Measurements from ENCODE around the gene PTPRD.
A peak's percentile ranks its signal among the peaks of the same experiment; 100 is the strongest.

The PTPRD gene

GRCh38 chr9:10612641-10613398 lies at the start of gene PTPRD:
Gene PTPRD (minus strand): TSS chr9:10613002.
- Mint-ChIP-seq H3K36me3 (no peaks in the 10 kb centered on the region), H3K4me1 (ENCODE audit: low read depth) (peaks cover 7% of the 10 kb centered on the region), H3K27me3 (peaks cover 24% of the 10 kb centered on the region), H3K4me3 (peak within 1 kb of the TSS; percentile 54), H3K27ac (no peak within 1 kb of the TSS), H3K9me3 (ENCODE audit: low read depth) (peaks cover 4% of the 10 kb centered on the region)

GRCh38 chr9:10661994-10662393 lies 49.2 kb upstream of the PTPRD start:
- H3K27me3 Mint-ChIP-seq: no peaks in the 10 kb centered on the region
- H3K4me1 Mint-ChIP-seq (ENCODE audit: low read depth): no peaks in the 10 kb centered on the region
- no peak overlapping the region for H3K4me3 Mint-ChIP-seq
- no peaks in the 10 kb centered on the region for H3K36me3 Mint-ChIP-seq
- H3K27ac Mint-ChIP-seq: no peak overlapping the region
- H3K9me3 Mint-ChIP-seq (ENCODE audit: low read depth): peaks cover 14% of the 10 kb centered on the region

- Mint-ChIP-seq H3K36me3 (no peaks in the 10 kb centered on the region), H3K9me3 (ENCODE audit: low read depth) (peaks cover 20% of the 10 kb centered on the region), H3K4me1 (ENCODE audit: low read depth) (no peaks in the 10 kb centered on the region), H3K27me3 (no peaks in the 10 kb centered on the region), H3K27ac (no peak overlapping the region), H3K4me3 (no peak overlapping the region)
Measured at GRCh38 chr9:10661376-10661775, 48.6 kb upstream of the PTPRD start.

- H3K36me3 Mint-ChIP-seq: no peaks in the 10 kb centered on the region
- H3K4me3 Mint-ChIP-seq: no peak overlapping the region
- no peaks in the 10 kb centered on the region for H3K27me3 Mint-ChIP-seq
- H3K4me1 Mint-ChIP-seq (ENCODE audit: low read depth): no peaks in the 10 kb centered on the region
- peaks cover 23% of the 10 kb centered on the region for H3K9me3 Mint-ChIP-seq (ENCODE audit: low read depth)
- no peak overlapping the region for H3K27ac Mint-ChIP-seq
Measured at GRCh38 chr9:10651012-10651411, 38.2 kb upstream of the PTPRD start.

GRCh38 chr9:10649076-10649475 lies 36.3 kb upstream of the PTPRD start:
- no peak overlapping the region for H3K4me3 Mint-ChIP-seq
- no peaks in the 10 kb centered on the region for H3K4me1 Mint-ChIP-seq (ENCODE audit: low read depth)
- H3K27ac Mint-ChIP-seq: no peak overlapping the region
- no peaks in the 10 kb centered on the region for H3K36me3 Mint-ChIP-seq
- no peaks in the 10 kb centered on the region for H3K27me3 Mint-ChIP-seq
- H3K9me3 Mint-ChIP-seq (ENCODE audit: low read depth): peaks cover 23% of the 10 kb centered on the region

- Mint-ChIP-seq H3K9me3 (ENCODE audit: low read depth) (peaks cover 15% of the 10 kb centered on the region), H3K27me3 (no peaks in the 10 kb centered on the region), H3K4me3 (no peak overlapping the region), H3K36me3 (no peaks in the 10 kb centered on the region), H3K27ac (no peak overlapping the region), H3K4me1 (ENCODE audit: low read depth) (no peaks in the 10 kb centered on the region)
Measured at GRCh38 chr9:10633785-10634184, 21.0 kb upstream of the PTPRD start.

- Mint-ChIP-seq H3K27me3 (peaks cover 24% of the 10 kb centered on the region), H3K36me3 (no peaks in the 10 kb centered on the region), H3K27ac (no peak overlapping the region), H3K9me3 (ENCODE audit: low read depth) (peaks cover 3% of the 10 kb centered on the region), H3K4me3 (no peak overlapping the region), H3K4me1 (ENCODE audit: low read depth) (peaks cover 7% of the 10 kb centered on the region)
Measured at GRCh38 chr9:10614196-10614800, 1.5 kb upstream of the PTPRD start.

GRCh38 chr9:10613419-10613818 lies 617 bp upstream of the PTPRD start:
- Mint-ChIP-seq H3K4me3 (no peak overlapping the region), H3K9me3 (ENCODE audit: low read depth) (peaks cover 4% of the 10 kb centered on the region), H3K36me3 (no peaks in the 10 kb centered on the region), H3K4me1 (ENCODE audit: low read depth) (peaks cover 7% of the 10 kb centered on the region), H3K27me3 (peaks cover 24% of the 10 kb centered on the region), H3K27ac (no peak overlapping the region)

GRCh38 chr9:10605388-10605787 lies 7.4 kb downstream of the PTPRD start:
- H3K9me3 Mint-ChIP-seq (ENCODE audit: low read depth): peaks cover 21% of the 10 kb centered on the region
- no peaks in the 10 kb centered on the region for H3K4me1 Mint-ChIP-seq (ENCODE audit: low read depth)
- H3K36me3 Mint-ChIP-seq: no peaks in the 10 kb centered on the region
- H3K27me3 Mint-ChIP-seq: no peaks in the 10 kb centered on the region
- H3K27ac Mint-ChIP-seq: no peak overlapping the region
- no peak overlapping the region for H3K4me3 Mint-ChIP-seq

GRCh38 chr9:10604927-10605326 lies 7.9 kb downstream of the PTPRD start:
- Mint-ChIP-seq H3K9me3 (ENCODE audit: low read depth) (peaks cover 21% of the 10 kb centered on the region), H3K27me3 (no peaks in the 10 kb centered on the region), H3K4me1 (ENCODE audit: low read depth) (no peaks in the 10 kb centered on the region), H3K36me3 (no peaks in the 10 kb centered on the region), H3K4me3 (no peak overlapping the region), H3K27ac (no peak overlapping the region)

- H3K4me3 Mint-ChIP-seq: no peak overlapping the region
- H3K27ac Mint-ChIP-seq: no peak overlapping the region
- H3K4me1 Mint-ChIP-seq (ENCODE audit: low read depth): no peaks in the 10 kb centered on the region
- H3K9me3 Mint-ChIP-seq (ENCODE audit: low read depth): peaks cover 8% of the 10 kb centered on the region
- no peaks in the 10 kb centered on the region for H3K27me3 Mint-ChIP-seq
- H3K36me3 Mint-ChIP-seq: no peaks in the 10 kb centered on the region
Measured at GRCh38 chr9:10597801-10598200, 15.0 kb downstream of the PTPRD start.

- no peaks in the 10 kb centered on the region for H3K27me3 Mint-ChIP-seq
- H3K9me3 Mint-ChIP-seq (ENCODE audit: low read depth): peaks cover 2% of the 10 kb centered on the region
- no peak overlapping the region for H3K4me3 Mint-ChIP-seq
- no peaks in the 10 kb centered on the region for H3K4me1 Mint-ChIP-seq (ENCODE audit: low read depth)
- no peak overlapping the region for H3K27ac Mint-ChIP-seq
- no peaks in the 10 kb centered on the region for H3K36me3 Mint-ChIP-seq
Measured at GRCh38 chr9:10594482-10594881, 18.3 kb downstream of the PTPRD start.

- Mint-ChIP-seq H3K4me3 (no peak overlapping the region), H3K36me3 (no peaks in the 10 kb centered on the region), H3K27me3 (no peaks in the 10 kb centered on the region), H3K4me1 (ENCODE audit: low read depth) (no peaks in the 10 kb centered on the region), H3K27ac (no peak overlapping the region), H3K9me3 (ENCODE audit: low read depth) (peaks cover 16% of the 10 kb centered on the region)
Measured at GRCh38 chr9:10586407-10586806, 26.4 kb downstream of the PTPRD start.

GRCh38 chr9:10571699-10572098 lies 41.1 kb downstream of the PTPRD start:
- peaks cover 11% of the 10 kb centered on the region for H3K9me3 Mint-ChIP-seq (ENCODE audit: low read depth)
- H3K27me3 Mint-ChIP-seq: no peaks in the 10 kb centered on the region
- H3K4me3 Mint-ChIP-seq: no peak overlapping the region
- H3K27ac Mint-ChIP-seq: no peak overlapping the region
- H3K36me3 Mint-ChIP-seq: no peaks in the 10 kb centered on the region
- H3K4me1 Mint-ChIP-seq (ENCODE audit: low read depth): no peaks in the 10 kb centered on the region

GRCh38 chr9:10566848-10567247 lies 46.0 kb downstream of the PTPRD start:
- Mint-ChIP-seq H3K27ac (no peak overlapping the region), H3K4me1 (ENCODE audit: low read depth) (no peaks in the 10 kb centered on the region), H3K4me3 (no peak overlapping the region), H3K27me3 (no peaks in the 10 kb centered on the region), H3K36me3 (no peaks in the 10 kb centered on the region), H3K9me3 (ENCODE audit: low read depth) (peaks cover 7% of the 10 kb centered on the region)

Measured in activated naive CD8-positive, alpha-beta T cell (primary cell).